IMR-90 (cell line): ENCODE measurements around the gene FIBCD1. TPM values are rescaled to one million over a fixed set of nuclear protein-coding genes. Genes with fewer than 3 reads are reported as not detected.

Experiments
- ATAC-seq: fragments of 200-7000 bp; cut with Tn5 transposase; 2 replicates; pipeline ENCODE4 v1.9.1; 2020; ENCODE audit warnings: low read depth, mild to moderate bottlenecking, moderate library complexity
- BruUV-seq: library from RNA; stranded (reverse); fragments of 400-500 nt; replicated peaks from 2 replicates; lab custom pipeline; 2021; lab: Mats Ljungman, UMichigan
- CTCF ChIA-PET: fragments of 300-600 bp; formaldehyde crosslinking; extraction: SDS; loops from one replicate; lab custom pipeline; 2021; ENCODE audit warnings: antibody characterized with exemption; lab: Yijun Ruan, JAX
- POLR2A ChIA-PET: fragments of 300-600 bp; sonication (Branson Sonifier 250); formaldehyde crosslinking; loops from one replicate; lab custom pipeline; 2022; ENCODE audit warnings: antibody characterized with exemption; ENCODE audit not compliant: unreplicated experiment; lab: Charles Lee
- DNase-seq: peaks from one replicate; pipeline ENCODE4 v3.0.0; 2013
- H2AFZ ChIP-seq: replicated peaks from 2 replicates; pipeline ENCODE3; 2013; ENCODE audit warnings: low read length, mild to moderate bottlenecking; ENCODE audit not compliant: poor library complexity
- H2AK5ac ChIP-seq: 2 replicates; pipeline ENCODE4 v1.6.1; 2013; ENCODE audit warnings: low read depth, low read length, inconsistent platforms
- H2AK9ac ChIP-seq: replicated peaks from 2 replicates; pipeline ENCODE3; 2013; ENCODE audit warnings: mild to moderate bottlenecking, low read depth, low read length, moderate library complexity; ENCODE audit not compliant: poor library complexity
- H2BK120ac ChIP-seq: 2 replicates; pipeline ENCODE4 v1.6.1; 2013; ENCODE audit warnings: low read depth, low read length, inconsistent platforms
- H2BK15ac ChIP-seq: 3 replicates; pipeline ENCODE4 v1.6.1; 2013; ENCODE audit warnings: low read depth, low read length, inconsistent platforms
- H2BK20ac ChIP-seq: 2 replicates; pipeline ENCODE4 v1.6.1; 2013; ENCODE audit warnings: low read depth, mild to moderate bottlenecking, inconsistent platforms, low read length, moderate library complexity
- H2BK5ac ChIP-seq: 2 replicates; pipeline ENCODE4 v1.6.1; 2013; ENCODE audit warnings: mild to moderate bottlenecking, low read depth, low read length, inconsistent platforms; ENCODE audit not compliant: poor library complexity, severe bottlenecking
- H3K14ac ChIP-seq: replicated peaks from 2 replicates; pipeline ENCODE4 v1.6.1; 2013; ENCODE audit warnings: low read depth, low read length, inconsistent platforms
- H3K18ac ChIP-seq: 2 replicates; pipeline ENCODE4 v1.6.1; 2013; ENCODE audit warnings: low read depth, low read length, control low read depth
- H3K23ac ChIP-seq: 2 replicates; pipeline ENCODE4 v1.6.1; 2013; ENCODE audit warnings: low read depth, low read length, inconsistent platforms
- H3K27ac ChIP-seq: 2 replicates; pipeline ENCODE4 v1.5.1; 2013; ENCODE audit warnings: mild to moderate bottlenecking, control low read depth, low read length; ENCODE audit not compliant: insufficient read depth
- H3K27me3 ChIP-seq: 2 replicates; pipeline ENCODE4 v1.6.1; 2013; ENCODE audit warnings: low read length; ENCODE audit not compliant: control insufficient read depth, insufficient read depth
- H3K36me3 ChIP-seq: 2 replicates; pipeline ENCODE4 v1.6.1; 2013; ENCODE audit warnings: low read length, mixed read lengths; ENCODE audit not compliant: control insufficient read depth, insufficient read depth
- H3K4ac ChIP-seq: 2 replicates; pipeline ENCODE4 v1.6.1; 2013; ENCODE audit warnings: low read depth, low read length, inconsistent platforms
- H3K4me1 ChIP-seq: 2 replicates; pipeline ENCODE4 v1.6.1; 2013; ENCODE audit warnings: low read length, mixed read lengths; ENCODE audit not compliant: control insufficient read depth, insufficient read depth
- H3K4me2 ChIP-seq: 2 replicates; pipeline ENCODE4 v1.6.1; 2013; ENCODE audit warnings: low read depth, mild to moderate bottlenecking, control low read depth, low read length, moderate library complexity
- H3K4me3 ChIP-seq: 2 replicates; pipeline ENCODE4 v1.5.1; 2013; ENCODE audit warnings: low read depth, mild to moderate bottlenecking, control low read depth, low read length, moderate library complexity; ENCODE audit not compliant: insufficient read depth
- H3K56ac ChIP-seq: 2 replicates; pipeline ENCODE4 v1.6.1; 2013; ENCODE audit warnings: low read length, inconsistent platforms; ENCODE audit not compliant: insufficient read depth; ENCODE audit errors: extremely low read depth
- H3K79me1 ChIP-seq, 2 experiments: 2 replicates each; pipeline ENCODE4 v1.6.1; 2013; ENCODE audit warnings: low read length in 2 of 2, inconsistent platforms in 1 of 2, low read depth in 1 of 2
- H3K9ac ChIP-seq: 2 replicates; pipeline ENCODE4 v1.6.1; 2013; ENCODE audit warnings: low read depth, low read length, control low read depth
- H3K9me1 ChIP-seq: 2 replicates; pipeline ENCODE4 v1.6.1; 2013; ENCODE audit warnings: low read length, inconsistent platforms; ENCODE audit not compliant: insufficient read depth
- H3K9me3 ChIP-seq: 2 replicates; pipeline ENCODE4 v1.6.1; 2013; ENCODE audit warnings: low read length; ENCODE audit not compliant: control insufficient read depth, insufficient read depth
- H4K20me1 ChIP-seq: 2 replicates; pipeline ENCODE4 v1.6.1; 2013; ENCODE audit warnings: low read length, inconsistent platforms; ENCODE audit not compliant: insufficient read depth
- H4K5ac ChIP-seq: 2 replicates; pipeline ENCODE4 v1.6.1; 2013; ENCODE audit warnings: mild to moderate bottlenecking, low read depth, low read length, control low read depth
- H4K8ac ChIP-seq, 2 experiments: 2 replicates each; pipeline ENCODE4 v1.6.1; 2013; ENCODE audit warnings: low read depth in 2 of 2, low read length in 2 of 2, control low read depth in 1 of 2, inconsistent platforms in 1 of 2
- H4K91ac ChIP-seq: 2 replicates; pipeline ENCODE4 v1.6.1; 2013; ENCODE audit warnings: low read depth, low read length, inconsistent platforms; ENCODE audit not compliant: insufficient read depth
- FOS ChIP-seq: fragments of 150-350 bp; IDR thresholded peaks from 2 replicates; pipeline ENCODE4 v1.6.1; 2016; ENCODE audit warnings: low read depth, low read length
- MXI1 ChIP-seq: IDR thresholded peaks from 2 replicates; pipeline ENCODE4 v1.6.1; 2012; ENCODE audit warnings: low read depth, mild to moderate bottlenecking, low read length, moderate library complexity, borderline replicate concordance
- WGBS, 2 experiments: methylation state at CpG; one replicate each; pipeline versions ENCODE4 v1.1.5 to v1.1.7; 2013; ENCODE audit warnings: missing lambda C conversion rate in 2 of 2; ENCODE audit not compliant: insufficient read length in 1 of 2; ENCODE audit errors: extremely low coverage in 2 of 2; 5-methylcytosine and 5-hydroxymethylcytosine counted together
- dilution Hi-C: fragments of 300-500 bp; cut with HindIII; formaldehyde crosslinking; loops from one replicate; pipeline ENCODE4 v1.14.3; 2018; ENCODE audit warnings: low sequenced_read_pairs; ENCODE audit not compliant: unreplicated experiment
- in situ Hi-C: fragments of 300-500 bp; cut with MboI; formaldehyde crosslinking; loops from 3 replicates; pipeline ENCODE4 v1.14.3; 2019; ENCODE audit warnings: low sequenced_read_pairs, inconsistent platforms, mixed read lengths
- intact Hi-C: fragments of 100-400 bp; cut with micrococcal nuclease; formaldehyde crosslinking; loops from 2 replicates; pipeline ENCODE4 v1.10.0; 2022
- polyA plus RNA-seq, 3 experiments: library from polyadenylated mRNA; depleted of rRNA; stranded (reverse); fragments of >200 nt; gene quantifications; 2 replicates each; pipeline ENCODE4 v1.2.3, GENCODE V29; 2012; ENCODE audit warnings: low replicate concordance in 1 of 3
- total RNA-seq: library from RNA; depleted of rRNA; stranded (reverse); fragments of >200 nt; gene quantifications from 2 replicates; pipeline ENCODE4 v1.2.3, GENCODE V29; 2012

FIBCD1 gene
- total and polyA plus RNA-seq, 2 of the 4 experiments (the other 2 are of a cell fraction): 1.1 to 10.1 TPM

- no peak overlapping the region for H4K5ac ChIP-seq
- H3K27ac ChIP-seq: peak overlapping the region; percentile 21; the same call in 1 of the 2 replicates
- no peak overlapping the region for H3K9ac ChIP-seq
- H4K91ac ChIP-seq: peak overlapping the region; percentile 71
- no peak overlapping the region for H3K23ac ChIP-seq
- in situ Hi-C loops: no loop called here
- peak overlapping the region; percentile 46 for H2BK5ac ChIP-seq
- H4K20me1 ChIP-seq: peaks cover 4% of the 10 kb centered on the region; the same call in 1 of the 2 replicates
- peak overlapping the region; percentile 92 for H2AK9ac ChIP-seq
- H2BK15ac ChIP-seq: peak overlapping the region; percentile 79
- peak overlapping the region; percentile 76 for H2AFZ ChIP-seq
- ChIA-PET CTCF (no interaction called here), POLR2A (interaction anchor here (1.0 kb wide), 1 partner anchor 8 kb away, joined by 3 read pairs; no protein-coding TSS in a partner anchor)
- DNase-seq (peak; percentile 72), ATAC-seq (peak; percentile 28)
- H2BK20ac ChIP-seq: peak overlapping the region; percentile 86
- peak overlapping the region; percentile 70 for H3K14ac ChIP-seq
- H3K56ac ChIP-seq: no peak overlapping the region; the same call in 1 of the 2 replicates
- H4K8ac ChIP-seq: peak overlapping the region; percentile 41 to 80; a peak in 2 of 4 replicates
- intact Hi-C loops: no loop called here
- H3K4ac ChIP-seq: peak overlapping the region; percentile 79
- no peaks in the 10 kb centered on the region for H3K27me3 ChIP-seq
- H3K79me1 ChIP-seq: no peaks in the 10 kb centered on the region
- H3K18ac ChIP-seq: peak overlapping the region; percentile 75
- peak overlapping the region; percentile 81 for H2BK120ac ChIP-seq
- no peak overlapping the region for H3K4me2 ChIP-seq
- peaks cover 27% of the 10 kb centered on the region for H3K4me1 ChIP-seq
- H3K4me3 ChIP-seq: no peak overlapping the region
- WGBS, 2 experiments: 0% methylated on average over 2 of the region's 14 CpGs; no CpG with 5 or more reads in 1 of the 2 experiments
- no TSS peak for BruUV-seq
- H3K9me1 ChIP-seq: peaks cover 6% of the 10 kb centered on the region; the same call in 1 of the 2 replicates
- TF ChIP-seq FOS (peak; percentile 31; the same call in 1 of the 2 replicates), MXI1 (no peak)
- peak overlapping the region; percentile 85 for H2AK5ac ChIP-seq
- no peaks in the 10 kb centered on the region for H3K36me3 ChIP-seq
- dilution Hi-C loops: no loop called here
- no peaks in the 10 kb centered on the region for H3K9me3 ChIP-seq
These were observed 10.8 kb downstream of the FIBCD1 start for GRCh38 chr9:130927995-130928900.
